ENCODE results near the gene PDGFRB.

DNA sequence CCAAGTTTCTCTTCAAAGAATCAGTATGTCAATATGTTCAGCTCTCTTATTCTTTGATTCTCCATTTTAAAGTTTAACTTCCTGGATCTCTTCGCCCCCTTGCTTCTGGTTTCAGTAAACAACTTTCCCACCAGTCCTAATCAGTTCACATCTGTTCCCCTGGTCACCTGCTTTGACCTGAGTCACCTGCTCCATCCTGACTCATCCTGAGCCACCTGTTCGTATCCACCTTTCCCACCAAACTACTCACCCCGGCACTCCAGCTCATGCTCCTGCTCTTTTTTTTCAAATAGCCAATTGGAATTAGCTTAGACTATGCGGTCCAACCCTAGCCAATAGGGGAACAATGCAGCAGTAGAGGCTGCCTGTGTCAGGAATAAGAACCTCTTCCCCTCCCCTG lies 45.7 kb downstream of the PDGFRB start:
- TF ChIP-seq POLR2A (IDR thresholded peaks at IDR 0.05): no peak
- TF ChIP-seq, protein P1, sequence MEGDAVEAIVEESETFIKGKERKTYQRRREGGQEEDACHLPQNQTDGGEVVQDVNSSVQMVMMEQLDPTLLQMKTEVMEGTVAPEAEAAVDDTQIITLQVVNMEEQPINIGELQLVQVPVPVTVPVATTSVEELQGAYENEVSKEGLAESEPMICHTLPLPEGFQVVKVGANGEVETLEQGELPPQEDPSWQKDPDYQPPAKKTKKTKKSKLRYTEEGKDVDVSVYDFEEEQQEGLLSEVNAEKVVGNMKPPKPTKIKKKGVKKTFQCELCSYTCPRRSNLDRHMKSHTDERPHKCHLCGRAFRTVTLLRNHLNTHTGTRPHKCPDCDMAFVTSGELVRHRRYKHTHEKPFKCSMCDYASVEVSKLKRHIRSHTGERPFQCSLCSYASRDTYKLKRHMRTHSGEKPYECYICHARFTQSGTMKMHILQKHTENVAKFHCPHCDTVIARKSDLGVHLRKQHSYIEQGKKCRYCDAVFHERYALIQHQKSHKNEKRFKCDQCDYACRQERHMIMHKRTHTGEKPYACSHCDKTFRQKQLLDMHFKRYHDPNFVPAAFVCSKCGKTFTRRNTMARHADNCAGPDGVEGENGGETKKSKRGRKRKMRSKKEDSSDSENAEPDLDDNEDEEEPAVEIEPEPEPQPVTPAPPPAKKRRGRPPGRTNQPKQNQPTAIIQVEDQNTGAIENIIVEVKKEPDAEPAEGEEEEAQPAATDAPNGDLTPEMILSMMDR (IDR thresholded peaks at IDR 0.05): no peak
- no peak for TF ChIP-seq POLR2AphosphoS5 (IDR thresholded peaks at IDR 0.05)
- TF ChIP-seq EP300 (IDR thresholded peaks at IDR 0.05): no peak
